Natural killer cell (primary cell): ENCODE results near the gene DOK3. TPM values are rescaled to one million over a fixed set of nuclear protein-coding genes. Genes with fewer than 3 reads are reported as not detected.
A peak's percentile ranks its signal among the peaks of the same experiment; 100 is the strongest.

ENCODE experiments used
- ATAC-seq, 3 donors: fragments of 150-1000 bp in 2 of 3; fragments of 200-7000 bp in 1 of 3; cut with Tn5 transposase; 1 replicate in 1 of 3; 2 replicates in 2 of 3; pipeline ENCODE4 v1.10.0; 2021; ENCODE audit warnings: mild to moderate bottlenecking in 2 of 3, moderate library complexity in 2 of 3
- DNase-seq, 2 donors: peaks; one replicate each; pipeline versions ENCODE4 v3.0.0 to v3.0.0-alpha.2; 2013 to 2021; ENCODE audit warnings: mixed read lengths in 1 of 2
- H3K27ac ChIP-seq: one replicate; pipeline ENCODE4 v1.5.1; 2013; ENCODE audit warnings: mild to moderate bottlenecking, low read length
- H3K27me3 ChIP-seq: one replicate; pipeline ENCODE4 v1.6.1; 2013; ENCODE audit warnings: low read length; ENCODE audit not compliant: control insufficient read depth, insufficient read depth
- H3K36me3 ChIP-seq: one replicate; pipeline ENCODE4 v1.6.1; 2013; ENCODE audit warnings: low read length; ENCODE audit not compliant: control insufficient read depth, insufficient read depth
- H3K4me1 ChIP-seq: one replicate; pipeline ENCODE4 v1.6.1; 2013; ENCODE audit warnings: low read length; ENCODE audit not compliant: control insufficient read depth, insufficient read depth
- H3K4me3 ChIP-seq: one replicate; pipeline ENCODE4 v1.5.1; 2013; ENCODE audit warnings: low read length
- H3K9me3 ChIP-seq: one replicate; pipeline ENCODE4 v1.6.1; 2013; ENCODE audit warnings: low read length; ENCODE audit not compliant: control insufficient read depth, insufficient read depth
- H3K27ac Mint-ChIP-seq, 2 donors: one replicate each; pipeline ENCODE4 v1.8.0; 2022; ENCODE audit warnings: mild to moderate bottlenecking in 2 of 2, mixed read lengths in 2 of 2, moderate library complexity in 1 of 2
- H3K27me3 Mint-ChIP-seq, 2 donors: one replicate each; pipeline ENCODE4 v1.8.0; 2022; ENCODE audit warnings: low read depth in 2 of 2, mixed read lengths in 2 of 2
- H3K36me3 Mint-ChIP-seq: one replicate; pipeline ENCODE4 v1.8.0; 2022; ENCODE audit warnings: mixed read lengths
- H3K4me1 Mint-ChIP-seq, 2 donors: one replicate each; pipeline ENCODE4 v1.8.0; 2022; ENCODE audit warnings: mixed read lengths in 2 of 2
- H3K4me3 Mint-ChIP-seq: one replicate; pipeline ENCODE4 v1.8.0; 2022; ENCODE audit warnings: mild to moderate bottlenecking, moderate library complexity, mixed read lengths
- H3K9me3 Mint-ChIP-seq, 2 donors: one replicate each; pipeline ENCODE4 v1.8.0; 2022; ENCODE audit warnings: mixed read lengths in 2 of 2
- CTCF ChIP-seq: fragments of 200-600 bp; IDR thresholded peaks from one replicate; pipeline ENCODE4 v1.8.0; 2022; ENCODE audit warnings: antibody characterized with exemption
- WGBS: methylation state at CpG from one replicate; pipeline ENCODE4 v1.1.7; 2013; ENCODE audit warnings: missing lambda C conversion rate; ENCODE audit not compliant: insufficient coverage; 5-methylcytosine and 5-hydroxymethylcytosine counted together
- intact Hi-C: fragments of 100-400 bp; cut with micrococcal nuclease; formaldehyde crosslinking; loops from one replicate; pipeline ENCODE4 v1.14.2; 2022
- total RNA-seq, 4 donors: library from RNA; stranded (reverse); fragments of 120-200 nt in 1 of 4; gene quantifications; one replicate each; pipeline versions ENCODE4 v1.2.3 to v1.2.4, GENCODE V29; 2013 to 2022

DOK3 gene
- total RNA-seq, 3 donors from 2014 or later (not counting 1 experiment from before 2014, with no cell fraction given), result 3.5 to 19.8 (median 9.1) TPM

DNA sequence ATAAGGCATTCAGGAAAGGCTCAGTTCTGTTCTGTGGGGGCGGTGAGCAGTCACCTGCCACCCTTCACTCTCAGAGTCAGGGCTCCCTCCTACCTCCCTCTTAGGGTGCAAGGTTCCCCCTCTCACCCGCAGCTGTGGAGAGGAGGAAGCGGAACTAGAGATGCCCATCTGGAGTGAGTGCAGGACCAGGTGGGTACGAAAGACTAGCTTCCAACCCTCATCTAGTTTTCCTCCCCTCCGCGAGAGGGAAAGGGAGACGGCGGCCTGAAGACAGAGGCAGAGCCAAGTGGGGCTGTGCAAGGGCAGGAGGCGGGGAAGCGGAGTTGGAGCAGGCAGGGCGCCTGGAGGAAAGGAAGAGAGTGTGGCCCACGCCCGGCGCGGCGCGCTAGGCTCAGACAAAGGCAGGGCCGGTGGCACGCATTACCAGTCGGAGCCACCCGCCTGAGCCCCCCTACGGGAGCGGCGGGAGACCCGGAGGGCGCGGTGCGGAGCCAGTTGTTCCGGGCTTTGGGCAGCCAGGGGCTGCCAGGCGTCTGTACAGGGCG, 55.7 kb downstream of the DOK3 start:
- H3K27me3 Mint-ChIP-seq, result no peaks in the 10 kb centered on the region
- H3K27ac Mint-ChIP-seq, result peak overlapping the region; percentile 85 to 90
- H3K36me3 ChIP-seq, result no peaks in the 10 kb centered on the region
- intact Hi-C loops, result loop anchor here (1.0 to 5.0 kb wide), 3 partner anchors 8 to 137 kb away; partner anchors contain the start of gene PRR7
- TF ChIP-seq CTCF, result no peak
- WGBS, result 5% methylated on average over 28 of the region's 31 CpGs
- H3K4me3 Mint-ChIP-seq, result peak overlapping the region; percentile 87
- DNase-seq (peak in 1 of 2 donors; percentile 45), ATAC-seq (no peak)
- H3K27me3 ChIP-seq, result no peaks in the 10 kb centered on the region
- H3K9me3 Mint-ChIP-seq, result no peaks in the 10 kb centered on the region
- H3K36me3 Mint-ChIP-seq, result no peaks in the 10 kb centered on the region
- H3K9me3 ChIP-seq, result no peaks in the 10 kb centered on the region
- H3K4me1 Mint-ChIP-seq, result peaks cover 15 to 31% of the 10 kb centered on the region in 2 donors
- H3K27ac ChIP-seq, result peak overlapping the region; percentile 91
- peaks cover 38% of the 10 kb centered on the region for H3K4me1 ChIP-seq
- H3K4me3 ChIP-seq, result peak overlapping the region; percentile 34

- H3K27me3 ChIP-seq, result no peaks in the 10 kb centered on the region
- Mint-ChIP-seq H3K36me3 (no peaks in the 10 kb centered on the region), H3K4me1 (peaks cover 20 to 39% of the 10 kb centered on the region in 2 donors), H3K27ac (peak overlapping the region; percentile 85 to 90), H3K27me3 (no peaks in the 10 kb centered on the region), H3K4me3 (peak overlapping the region; percentile 37), H3K9me3 (no peaks in the 10 kb centered on the region)
- DNase-seq (no peak), ATAC-seq (no peak)
- WGBS, result 95% methylated on average over 15 of the region's 17 CpGs
- H3K36me3 ChIP-seq, result no peaks in the 10 kb centered on the region
- H3K4me1 ChIP-seq, result peaks cover 47% of the 10 kb centered on the region
- intact Hi-C loops, result loop anchor here (5.0 kb wide), 1 partner anchor 136 kb away; no protein-coding TSS in a partner anchor
- TF ChIP-seq CTCF, result no peak
- H3K4me3 ChIP-seq, result no peak overlapping the region
- H3K9me3 ChIP-seq, result no peaks in the 10 kb centered on the region
- H3K27ac ChIP-seq, result no peak overlapping the region
These were observed 56.7 kb downstream of the DOK3 start for GRCh38 chr5:177452688-177453638.

Other genes with a start within 250 kb of the DOK3 start
- gene RAB24, start 206.1 kb downstream of the DOK3 start, total RNA-seq, result 10 to 100 TPM; 42.5 to 55.4 (median 49.5) TPM
- gene PRELID1, start 206.0 kb downstream of the DOK3 start, total RNA-seq, result 10 to 100 TPM; 76.6 to 99.3 (median 91.6) TPM
- gene MXD3, start 197.9 kb downstream of the DOK3 start, total RNA-seq, result 10 to 100 TPM; 10.9 to 15.0 (median 15.0) TPM
- gene LMAN2, start 158.2 kb downstream of the DOK3 start, total RNA-seq, result 100 to 1,000 TPM; 112 to 124 (median 114) TPM
- 10 to 100 TPM; 57.3 to 87.0 (median 66.1) TPM for gene RGS14, start 151.9 kb downstream of the DOK3 start, total RNA-seq
- gene SLC34A1, start 125.4 kb downstream of the DOK3 start, total RNA-seq, result under 1 TPM; 0.50 to 0.66 (median 0.63) TPM
- gene PFN3, start 109.2 kb downstream of the DOK3 start, total RNA-seq, result not detected
- gene F12, start 100.3 kb downstream of the DOK3 start, total RNA-seq, result 1 to 10 TPM in 1 of 3 donors, under 1 TPM in 2; 0.66 to 1.7 (median 0.93) TPM
- 100 to 1,000 TPM; 173 to 221 (median 190) TPM for gene GRK6, start 83.2 kb downstream of the DOK3 start, total RNA-seq
- gene PRR7, start 63.0 kb downstream of the DOK3 start, total RNA-seq, result 10 to 100 TPM; 21.6 to 27.9 (median 23.3) TPM
- 10 to 100 TPM; 13.7 to 25.2 (median 15.0) TPM for gene DBN1, start 36.2 kb downstream of the DOK3 start, total RNA-seq
- gene PDLIM7, start 12.2 kb downstream of the DOK3 start, total RNA-seq, result 10 to 100 TPM in 2 of 3 donors, 1 to 10 TPM in 1; 9.7 to 58.7 (median 14.7) TPM
- 100 to 1,000 TPM in 1 of 3 donors, 10 to 100 TPM in 2; 66.6 to 106 (median 78.3) TPM for gene DDX41, start 7.1 kb upstream of the DOK3 start, total RNA-seq
- 100 to 1,000 TPM; 203 to 235 (median 216) TPM for gene FAM193B, start 44.7 kb upstream of the DOK3 start, total RNA-seq
- gene TMED9, start 82.4 kb upstream of the DOK3 start, total RNA-seq, result 100 to 1,000 TPM in 1 of 3 donors, 10 to 100 TPM in 2; 91.2 to 114 (median 94.4) TPM
- gene B4GALT7, start 90.3 kb upstream of the DOK3 start, total RNA-seq, result 10 to 100 TPM; 28.7 to 38.5 (median 28.7) TPM